GM21515 (cell line): ENCODE measurements around the gene TMEM176B.

ENCODE experiments used
- ATAC-seq: cut with Tn5 transposase; IDR thresholded peaks from one replicate; pipeline ENCODE4 v1.9.1; 2021; ENCODE audit not compliant: unreplicated experiment

Gene TMEM176B

DNA sequence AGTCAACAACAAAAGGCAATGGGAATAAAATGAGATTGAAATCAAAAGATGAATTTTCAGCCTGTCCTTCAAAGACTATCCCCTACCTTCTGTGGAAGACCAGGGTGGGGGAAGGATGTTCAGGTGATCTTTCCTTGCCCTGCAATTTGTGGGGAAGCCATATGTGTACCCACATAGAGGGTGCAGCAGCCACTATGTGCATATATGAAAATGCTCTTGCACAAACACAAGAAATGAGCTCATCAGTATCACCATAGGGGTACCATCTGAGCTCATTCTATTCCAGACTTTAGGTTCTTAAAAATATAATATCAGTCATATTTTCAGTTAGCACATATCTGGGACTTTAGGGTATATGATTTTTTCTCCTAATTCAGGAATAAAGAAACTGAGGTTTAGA, 45.2 kb downstream of the TMEM176B start:
- ATAC-seq: no peak

GRCh38 chr7:150753826-150754603, 46.1 kb downstream of the TMEM176B start:
- no peak for ATAC-seq

DNA sequence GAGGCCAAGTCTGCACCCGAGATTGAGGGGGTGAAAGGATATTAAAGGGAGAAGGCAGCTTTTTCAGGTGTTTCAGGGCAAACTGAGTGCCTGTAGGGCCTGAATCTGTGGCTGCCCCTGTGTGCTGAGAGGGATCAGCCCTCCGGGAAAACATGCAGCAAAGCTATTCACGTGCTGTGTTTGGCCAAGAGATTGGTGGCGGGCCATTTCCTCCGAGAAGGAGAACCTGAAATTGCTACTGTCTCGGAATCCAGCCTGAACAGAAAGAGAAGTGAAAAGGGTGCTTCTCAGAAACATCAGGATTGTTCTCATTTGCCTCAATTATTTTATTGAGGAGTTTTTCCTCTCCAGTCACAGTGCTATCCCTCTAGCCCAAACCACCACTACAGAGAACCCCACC, 46.9 kb downstream of the TMEM176B start:
- ATAC-seq: no peak

GRCh38 chr7:150751702-150752101, 48.5 kb downstream of the TMEM176B start:
- no peak for ATAC-seq

GRCh38 chr7:150748376-150748775, 51.8 kb downstream of the TMEM176B start:
- no peak for ATAC-seq

DNA sequence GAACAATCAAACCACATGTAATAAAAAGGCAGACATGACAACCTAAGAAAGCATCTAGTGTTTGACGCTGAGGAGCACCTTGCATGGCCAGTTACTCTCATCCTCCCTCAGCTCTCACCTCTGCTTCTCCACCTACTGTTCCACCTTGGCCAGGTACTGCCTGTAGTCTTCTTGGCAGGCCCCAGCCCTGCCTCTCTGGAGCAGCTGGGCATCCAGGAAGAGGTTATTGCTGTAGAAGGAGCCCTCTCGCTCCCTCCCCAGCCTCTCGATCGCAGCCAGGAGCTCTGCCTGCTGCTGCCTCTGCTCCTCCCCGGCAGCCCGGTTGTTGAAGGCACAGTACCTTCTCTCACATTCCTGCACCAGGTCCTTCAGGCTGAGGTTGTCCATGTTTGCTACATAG, 53.2 kb downstream of the TMEM176B start:
- no peak for ATAC-seq

DNA sequence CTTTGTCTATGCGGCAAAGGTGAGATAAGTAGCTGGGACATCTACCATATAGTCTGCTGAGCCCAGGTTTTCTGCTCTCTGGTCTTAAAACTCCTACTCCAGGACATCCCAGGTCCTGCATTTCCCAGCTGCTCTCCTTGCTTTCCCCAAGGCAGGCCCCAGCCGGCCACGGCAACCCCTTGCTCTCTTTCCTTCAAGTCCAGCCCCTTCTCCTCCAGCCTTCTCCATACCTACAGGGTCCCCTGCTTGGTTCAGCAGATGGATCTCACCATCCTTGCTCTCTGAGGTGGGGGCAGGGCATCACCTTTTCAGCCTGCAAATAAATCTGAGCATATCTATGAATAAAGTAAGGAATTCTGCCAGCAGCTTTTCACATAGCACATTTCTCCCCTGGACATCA, 54.3 kb downstream of the TMEM176B start:
- no peak for ATAC-seq

DNA sequence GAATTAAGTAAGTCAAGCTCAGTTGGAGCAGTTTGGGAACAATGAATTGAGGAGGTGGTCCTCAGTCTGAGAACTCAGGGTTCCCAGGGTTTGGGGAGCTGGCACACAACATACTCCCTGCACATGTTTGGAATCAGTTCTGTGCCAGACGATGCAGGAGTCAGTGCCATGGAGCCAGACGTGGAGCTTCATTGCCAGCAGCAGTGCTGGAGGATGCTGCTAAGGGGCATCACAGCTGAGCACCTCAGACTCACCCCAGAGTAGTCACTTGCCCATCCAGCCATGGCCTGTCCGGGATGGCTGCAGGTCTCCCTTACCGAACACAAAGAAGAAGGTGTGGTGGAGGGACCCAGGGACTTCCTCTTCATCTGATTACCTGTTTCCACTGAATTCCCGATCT, 55.1 kb downstream of the TMEM176B start:
- no peak for ATAC-seq

GRCh38 chr7:150744041-150744656, 56.0 kb downstream of the TMEM176B start:
- ATAC-seq: no peak

GRCh38 chr7:150742286-150742968, 57.7 kb downstream of the TMEM176B start:
- ATAC-seq: no peak
